MM.1S (cell line): ENCODE results near the gene AGAP1.

ENCODE experiments used
- CTCF ChIP-seq: fragments of 300-600 bp; sonication (generic); IDR thresholded peaks from 2 replicates; pipeline ENCODE4 v1.5.1; 2016; ENCODE audit warnings: antibody characterized with exemption, low read length, mixed read lengths
- EZH2 ChIP-seq: fragments of 300-600 bp; sonication (generic); optimal IDR thresholded peaks from 2 replicates; pipeline ENCODE3; 2017; ENCODE audit warnings: low read depth, mild to moderate bottlenecking, antibody characterized with exemption, low read length, mixed read lengths
- EZH2phosphoT487 ChIP-seq: fragments of 300-600 bp; sonication (generic); IDR thresholded peaks from 2 replicates; pipeline ENCODE4 v1.6.1; 2018; ENCODE audit warnings: antibody characterized with exemption, low read length

GRCh38 chr2:235623752-235624151, 129.9 kb downstream of the AGAP1 start:
- TF ChIP-seq CTCF = no peak
- TF ChIP-seq EZH2 = no peak
- no peak for TF ChIP-seq EZH2phosphoT487
